Measurements from ENCODE around the gene GRIA2. TPM values are rescaled to one million over a fixed set of nuclear protein-coding genes. Genes with fewer than 3 reads are reported as not detected.

The GRIA2 gene
- total RNA-seq, 1 donor from 2014 or later = 3.1 TPM

Small RNAs within 50 kb of the gene (small RNA-seq; reads per million reads assigned to genes)
- gene RNU6-582P = not detected

Other genes with a start within 250 kb of the GRIA2 start
- 35.0 TPM for gene PDGFC, start 248.9 kb upstream of the GRIA2 start, total RNA-seq
- gene GLRB, start 144.6 kb upstream of the GRIA2 start, total RNA-seq = 5.2 TPM

Data from skeletal muscle tissue (tissue), 2 donors.